GM19467 (cell line): ENCODE measurements around the gene TNK2.
"Not testable (repeated sequence)": the region's sequence is repeated elsewhere in the genome, so short reads cannot be mapped to it uniquely, and the experiment has no call there.

Experiments
- ATAC-seq: cut with Tn5 transposase; IDR thresholded peaks from one replicate; pipeline ENCODE4 v1.9.1; 2021; ENCODE audit warnings: mild to moderate bottlenecking, moderate library complexity; ENCODE audit not compliant: unreplicated experiment

Gene TNK2

GRCh38 chr3:195907934-195908693, at the start of gene TNK2:
TSS of gene TNK2 (minus strand) at chr3:195908551. CDS start at chr3:195888588, 19,963 bp downstream.
- no peak for ATAC-seq

- no peak for ATAC-seq
Observed at GRCh38 chr3:195956577-195956976, 48.2 kb upstream of the TNK2 start.

- ATAC-seq: not testable (repeated sequence)
Observed at GRCh38 chr3:195955416-195955841, 47.1 kb upstream of the TNK2 start.

GRCh38 chr3:195954752-195955119, 46.4 kb upstream of the TNK2 start:
- peak; percentile 36 for ATAC-seq

- peak; percentile 95 for ATAC-seq
Observed at GRCh38 chr3:195954052-195954751, 45.9 kb upstream of the TNK2 start.

GRCh38 chr3:195952590-195952989, 44.2 kb upstream of the TNK2 start:
- ATAC-seq: not testable (repeated sequence)

- ATAC-seq: not testable (repeated sequence)
Observed at GRCh38 chr3:195951443-195952177, 43.3 kb upstream of the TNK2 start.

GRCh38 chr3:195950731-195951130, 42.4 kb upstream of the TNK2 start:
- ATAC-seq: not testable (repeated sequence)

GRCh38 chr3:195950164-195950563, 41.8 kb upstream of the TNK2 start:
- ATAC-seq: not testable (repeated sequence)

GRCh38 chr3:195946910-195947699, 38.8 kb upstream of the TNK2 start:
- ATAC-seq: not testable (repeated sequence)

GRCh38 chr3:195941265-195941815, 33.0 kb upstream of the TNK2 start:
- not testable (repeated sequence) for ATAC-seq

GRCh38 chr3:195940806-195941205, 32.5 kb upstream of the TNK2 start:
- not testable (repeated sequence) for ATAC-seq

GRCh38 chr3:195939526-195940470, 31.4 kb upstream of the TNK2 start:
- not testable (repeated sequence) for ATAC-seq

- ATAC-seq: not testable (repeated sequence)
Observed at GRCh38 chr3:195933044-195933430, 24.7 kb upstream of the TNK2 start.

- ATAC-seq: no peak
Observed at GRCh38 chr3:195932418-195933043, 24.2 kb upstream of the TNK2 start.

- ATAC-seq: no peak
Observed at GRCh38 chr3:195931582-195932273, 23.4 kb upstream of the TNK2 start.

- no peak for ATAC-seq
Observed at GRCh38 chr3:195929452-195929851, 21.1 kb upstream of the TNK2 start.

- no peak for ATAC-seq
Observed at GRCh38 chr3:195921334-195921791, 13.0 kb upstream of the TNK2 start.
